ENCODE measurements around the gene MT2A.
"Not testable (repeated sequence)": the region's sequence is repeated elsewhere in the genome, so short reads cannot be mapped to it uniquely, and the experiment has no call there.

MT2A gene

DNA sequence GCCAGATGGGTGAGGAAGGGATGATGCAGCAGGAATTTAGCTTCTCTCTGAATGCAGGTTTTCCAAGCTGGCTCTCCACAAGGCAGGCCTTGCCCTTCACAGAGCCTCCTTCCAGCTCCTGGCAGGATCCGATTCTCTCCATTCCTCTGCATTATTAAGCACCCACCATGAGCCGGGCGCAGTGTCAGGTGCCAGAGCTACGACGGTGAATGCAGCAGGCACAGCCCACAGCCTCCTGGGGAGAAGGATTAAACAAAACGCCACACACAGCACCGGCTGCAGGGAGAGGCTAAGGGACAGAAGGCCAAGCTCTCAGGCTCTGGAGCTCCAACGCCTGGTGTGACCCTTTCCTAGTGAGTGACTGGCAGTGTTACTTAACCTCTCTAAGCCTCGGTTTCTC is 7.1 kb upstream of the MT2A start:
- no peak for DNase-seq

- DNase-seq, result no peak
Measured at GRCh38 chr16:56603589-56603988, 4.8 kb upstream of the MT2A start.

DNA sequence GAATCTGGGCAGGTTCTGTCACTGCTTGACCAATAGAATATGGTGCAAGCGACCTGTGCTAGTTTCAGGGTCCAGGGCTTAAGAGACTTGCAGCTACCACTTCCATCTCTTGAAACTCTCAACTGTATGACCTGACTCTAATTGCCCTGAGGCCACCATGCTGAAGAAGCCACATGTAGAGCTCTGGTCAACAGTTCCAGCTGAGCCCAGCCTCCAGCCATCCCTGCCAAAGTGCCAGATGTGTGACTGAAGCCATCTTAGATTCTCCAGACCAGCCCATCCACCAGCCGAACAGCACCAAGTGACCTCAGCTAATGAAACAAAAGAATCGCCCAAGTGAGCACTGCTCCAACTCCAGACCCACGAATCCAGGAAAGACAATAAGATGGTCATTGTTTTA is 3.4 kb upstream of the MT2A start:
- no peak for DNase-seq

DNA sequence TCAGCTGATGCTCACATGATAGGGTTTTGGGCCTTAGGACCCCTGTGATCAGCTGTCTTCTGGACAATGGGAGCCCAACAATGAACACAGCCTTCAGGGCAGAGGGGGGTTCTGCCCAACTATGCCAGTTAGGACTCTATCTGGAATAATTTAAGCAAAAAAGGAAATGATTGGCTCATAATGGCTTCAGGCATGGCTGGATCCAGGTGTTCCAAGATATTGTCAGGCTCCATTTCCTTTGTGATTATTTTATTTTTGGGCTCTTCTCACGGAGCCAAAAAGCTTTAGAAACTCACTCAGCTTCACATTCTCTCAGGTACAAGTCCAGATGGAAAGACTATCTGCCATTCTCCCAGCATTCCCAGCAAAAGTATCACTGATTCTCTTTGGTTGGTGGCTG is 2.9 kb upstream of the MT2A start:
- DNase-seq, result no peak

DNA sequence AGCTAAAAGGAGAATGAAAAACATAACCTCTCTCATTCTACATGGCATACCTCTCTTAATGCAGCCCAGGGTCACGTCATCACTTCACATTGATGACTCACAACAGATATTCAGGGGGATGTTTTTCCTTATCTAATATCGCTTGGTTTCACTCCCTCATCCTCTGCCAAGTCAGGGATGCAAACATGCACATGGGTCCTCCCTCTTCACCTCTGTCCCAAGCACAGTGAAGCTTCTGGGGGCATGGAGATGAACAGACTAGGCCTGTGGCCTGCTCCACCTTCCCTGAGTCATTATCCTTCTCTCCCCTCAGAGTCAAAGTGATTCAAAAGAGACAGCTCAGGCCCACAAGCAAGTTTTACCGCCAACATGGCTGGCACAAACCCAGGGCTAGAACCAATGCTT is 2.3 kb upstream of the MT2A start:
- no peak for DNase-seq

DNA sequence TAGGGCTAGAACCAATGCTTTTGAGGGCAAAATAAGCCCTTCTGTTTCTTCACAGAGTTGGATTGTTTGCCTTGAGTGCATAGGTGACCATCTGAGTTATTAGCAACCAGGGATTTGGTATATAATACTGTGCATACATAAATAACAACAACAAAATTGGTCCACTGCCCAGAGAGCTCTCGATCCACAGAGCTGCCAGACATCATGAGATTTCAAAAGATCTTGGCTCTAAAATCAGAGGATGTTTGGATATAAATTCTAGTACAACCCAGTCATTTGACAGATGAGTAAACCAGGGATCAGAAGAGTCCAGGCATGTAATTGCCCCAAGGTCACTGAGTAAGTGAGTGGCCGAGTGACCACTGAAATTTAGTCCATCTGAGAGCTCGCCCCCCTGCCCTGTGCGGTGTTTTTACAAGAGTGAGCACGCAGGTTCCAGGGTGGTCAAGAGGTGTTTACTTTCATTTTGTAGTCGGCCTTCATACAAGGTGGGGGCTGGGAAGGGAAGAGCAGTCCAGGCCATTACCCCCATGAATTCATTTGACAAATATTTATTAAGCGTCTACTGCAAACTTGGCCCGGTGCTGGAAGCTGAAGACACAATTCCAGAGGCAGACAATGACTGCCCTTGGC is 1.8 kb upstream of the MT2A start:
- no peak for DNase-seq

- no peak for DNase-seq
Measured at GRCh38 chr16:56607109-56607618, 1.2 kb upstream of the MT2A start.

DNA sequence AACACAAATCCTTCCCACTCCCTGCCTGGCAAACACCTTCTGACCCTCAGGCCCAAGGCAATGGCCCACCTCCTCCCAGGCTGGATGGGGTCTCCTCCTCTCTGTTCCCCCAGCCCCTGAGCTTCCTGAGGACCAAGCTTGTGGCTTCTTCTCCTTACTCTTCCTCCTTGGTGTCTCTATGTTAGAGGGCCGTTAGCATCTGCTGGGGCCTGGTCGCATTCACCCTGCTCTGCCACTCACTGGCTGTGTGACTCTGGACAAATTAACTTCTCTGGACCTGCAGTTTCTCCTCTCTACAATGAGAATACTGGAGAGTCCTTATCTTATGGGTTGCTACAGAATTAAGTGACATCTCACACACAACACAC is 725 bp upstream of the MT2A start:
- DNase-seq, result no peak

DNA sequence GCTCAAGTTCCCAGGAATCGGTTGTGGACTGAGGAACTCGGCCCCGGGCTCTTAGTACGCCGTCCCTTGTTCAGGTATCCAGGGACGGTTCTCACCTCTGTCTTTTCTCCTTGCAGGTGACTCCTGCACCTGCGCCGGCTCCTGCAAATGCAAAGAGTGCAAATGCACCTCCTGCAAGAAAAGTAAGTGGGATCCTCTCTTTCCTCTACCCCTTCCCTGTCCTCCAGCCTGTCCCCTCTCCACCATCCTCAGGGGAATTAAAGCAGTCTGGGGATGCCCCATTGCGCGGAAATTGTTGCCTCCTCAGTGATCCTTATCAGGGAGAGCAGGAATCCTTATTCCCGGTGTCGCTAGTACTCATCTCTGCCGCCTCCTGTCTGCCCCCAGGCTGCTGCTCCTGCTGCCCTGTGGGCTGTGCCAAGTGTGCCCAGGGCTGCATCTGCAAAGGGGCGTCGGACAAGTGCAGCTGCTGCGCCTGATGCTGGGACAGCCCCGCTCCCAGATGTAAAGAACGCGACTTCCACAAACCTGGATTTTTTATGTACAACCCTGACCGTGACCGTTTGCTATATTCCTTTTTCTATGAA is 585 bp downstream of the MT2A start:
- DNase-seq, result peak in 1 of 2 experiments; percentile 16

GRCh38 chr16:56609463-56609921 is 1.1 kb downstream of the MT2A start:
- DNase-seq, result peak in 1 of 2 experiments; percentile 6

GRCh38 chr16:56610017-56610608 is 1.7 kb downstream of the MT2A start:
- DNase-seq, result no peak

DNA sequence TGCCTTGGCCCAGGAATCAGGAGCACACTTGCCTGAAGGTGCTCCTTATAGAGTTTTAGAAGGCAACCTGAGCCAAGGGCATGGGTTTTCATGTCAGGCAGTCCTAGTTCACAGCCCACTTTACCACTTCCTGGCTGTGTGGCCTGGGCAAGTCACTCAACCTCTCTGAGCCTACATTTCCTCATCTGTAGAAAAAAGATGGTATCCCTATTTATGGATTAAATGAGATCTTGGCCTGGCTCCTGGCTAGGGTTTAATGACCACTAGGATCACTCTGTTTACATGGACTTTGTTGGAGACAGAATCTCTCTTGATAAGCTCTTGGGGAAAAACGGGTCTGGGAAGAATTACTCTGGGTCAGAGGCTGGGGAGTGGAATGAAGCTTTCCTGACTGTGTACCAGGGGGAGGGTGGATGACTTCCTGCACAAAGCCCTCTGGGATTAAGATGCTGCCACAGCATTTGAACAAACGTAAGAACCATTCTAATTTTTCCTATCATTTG is 2.3 kb downstream of the MT2A start:
- DNase-seq, result no peak

GRCh38 chr16:56611281-56611833 is 3.0 kb downstream of the MT2A start:
- no peak for DNase-seq

DNA sequence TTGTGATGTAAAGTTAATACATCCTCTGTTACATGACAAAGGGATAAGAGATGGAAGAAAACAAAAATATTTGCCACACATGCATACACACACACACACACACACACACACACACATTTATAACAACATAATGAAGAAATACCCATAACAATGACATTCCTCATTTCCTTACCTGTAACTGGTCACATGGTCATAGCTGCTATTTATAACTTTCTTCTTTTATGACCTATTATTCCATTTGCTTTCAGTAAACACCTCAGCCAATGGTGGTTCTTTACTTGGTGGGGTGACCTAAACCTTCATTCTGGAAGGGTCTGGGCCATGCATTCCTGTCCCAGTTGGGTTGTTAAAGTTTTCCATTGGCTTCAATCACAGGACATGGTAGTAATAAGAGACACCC is 5.3 kb downstream of the MT2A start:
- DNase-seq, result no peak

- DNase-seq, result no peak
Measured at GRCh38 chr16:56614549-56614991, 6.2 kb downstream of the MT2A start.

DNA sequence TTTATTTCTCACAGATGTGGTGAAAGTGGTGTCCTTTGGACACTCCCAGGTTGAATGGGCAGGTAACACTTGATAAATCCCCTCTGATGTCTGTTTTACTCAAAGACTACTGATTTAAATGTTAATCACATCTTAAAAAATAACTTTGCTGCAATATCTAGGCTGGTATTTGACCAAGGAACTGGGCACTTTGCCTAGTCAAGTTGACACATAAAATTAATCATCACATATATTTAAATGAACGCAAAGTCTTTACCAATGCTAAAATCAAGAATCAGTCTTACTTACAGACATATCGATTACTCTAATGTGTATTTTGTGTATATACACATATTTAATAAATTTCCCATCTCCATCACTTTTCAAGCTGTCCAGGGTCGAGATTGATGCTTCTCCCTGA is 7.0 kb downstream of the MT2A start:
- DNase-seq, result no peak

- no peak for DNase-seq
Measured at GRCh38 chr16:56616608-56617211, 8.3 kb downstream of the MT2A start.

GRCh38 chr16:56617212-56618085 is 9.1 kb downstream of the MT2A start:
- no peak for DNase-seq

DNA sequence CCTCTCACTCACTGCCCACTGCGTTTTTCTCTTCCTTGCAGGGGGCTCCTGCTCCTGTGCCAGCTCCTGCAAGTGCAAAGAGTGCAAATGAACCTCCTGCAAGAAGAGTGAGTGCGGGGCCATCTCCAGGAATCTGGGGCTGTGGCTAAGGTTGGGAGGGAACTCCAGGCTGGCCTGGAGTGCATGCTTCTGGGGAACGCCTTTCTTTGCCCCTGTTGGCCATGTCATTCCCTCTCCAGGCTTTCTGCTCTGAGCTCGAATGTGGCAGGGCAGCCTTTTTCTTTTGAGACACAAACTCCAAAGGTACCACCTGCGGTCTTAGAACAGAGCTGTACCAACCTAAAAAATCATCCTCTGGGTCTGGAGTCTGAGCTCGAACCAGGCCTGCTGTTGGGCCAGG is 9.8 kb downstream of the MT2A start:
- no peak for DNase-seq

- no peak for DNase-seq
Measured at GRCh38 chr16:56620339-56620897, 12.0 kb downstream of the MT2A start.

- not testable (repeated sequence) for DNase-seq
Measured at GRCh38 chr16:56621665-56622445, 13.5 kb downstream of the MT2A start.

Measured in NCI-H187 (cell line).